AG09319 (cell line): ENCODE results near the gene CDC34.

Source experiments
- DNase-seq: peaks from one replicate; pipeline ENCODE4 v3.0.0-alpha.2; 2010; ENCODE audit warnings: low read depth; ENCODE audit errors: extremely low read depth
- CTCF ChIP-seq: IDR thresholded peaks from 2 replicates; pipeline ENCODE4 v1.5.1; 2011; ENCODE audit warnings: low read depth, mild to moderate bottlenecking, inconsistent platforms, low read length, moderate library complexity

Gene CDC34

GRCh38 chr19:556611-557382 is 25.2 kb downstream of the CDC34 start:
- no peak for DNase-seq
- no peak for TF ChIP-seq CTCF

GRCh38 chr19:558770-559439 is 27.3 kb downstream of the CDC34 start:
- TF ChIP-seq CTCF = no peak
- no peak for DNase-seq

GRCh38 chr19:560121-560520 is 28.6 kb downstream of the CDC34 start:
- TF ChIP-seq CTCF = no peak
- DNase-seq = no peak

GRCh38 chr19:566403-566802 is 34.8 kb downstream of the CDC34 start:
- no peak for TF ChIP-seq CTCF
- no peak for DNase-seq

GRCh38 chr19:566844-567243 is 35.3 kb downstream of the CDC34 start:
- TF ChIP-seq CTCF = no peak
- DNase-seq = no peak

- no peak for DNase-seq
- TF ChIP-seq CTCF = no peak
These were observed 35.8 kb downstream of the CDC34 start for GRCh38 chr19:567296-567900.

- no peak for DNase-seq
- TF ChIP-seq CTCF = no peak
These were observed 38.7 kb downstream of the CDC34 start for GRCh38 chr19:570251-570686.
